Liver (tissue), 9 donors: ENCODE results near the gene FSTL1. TPM values are rescaled to one million over a fixed set of nuclear protein-coding genes. Genes with fewer than 3 reads are reported as not detected.

Experiments
- DNase-seq: peaks from one replicate; pipeline ENCODE4 v3.0.0-alpha.2; 2017; ENCODE audit warnings: low spot score
- H3K27ac ChIP-seq, 2 donors: one replicate each; pipeline ENCODE4 v1.7.0; 2013; ENCODE audit warnings: inconsistent platforms in 2 of 2, low read length in 2 of 2, control low read depth in 1 of 2, low read depth in 1 of 2, mild to moderate bottlenecking in 1 of 2
- H3K27me3 ChIP-seq, 4 donors: one replicate each; pipeline versions ENCODE4 v1.6.1 to v1.7.0; 2013; ENCODE audit warnings: low read length in 3 of 4, inconsistent platforms in 1 of 4, mild to moderate bottlenecking in 1 of 4, moderate library complexity in 1 of 4; ENCODE audit not compliant: control insufficient read depth in 4 of 4, insufficient read depth in 4 of 4
- H3K36me3 ChIP-seq, 4 donors: one replicate each; pipeline versions ENCODE4 v1.6.1 to v1.7.0; 2013; ENCODE audit warnings: low read length in 3 of 4, mild to moderate bottlenecking in 3 of 4, low read depth in 1 of 4, moderate library complexity in 1 of 4; ENCODE audit not compliant: control insufficient read depth in 4 of 4, insufficient read depth in 3 of 4
- H3K4me1 ChIP-seq, 4 donors: one replicate each; pipeline versions ENCODE4 v1.6.1 to v1.7.0; 2013; ENCODE audit warnings: low read length in 3 of 4, mild to moderate bottlenecking in 3 of 4, moderate library complexity in 1 of 4; ENCODE audit not compliant: control insufficient read depth in 4 of 4, insufficient read depth in 4 of 4
- H3K4me3 ChIP-seq, 3 donors: one replicate each; pipeline versions ENCODE4 v1.6.1 to v1.7.0; 2013; ENCODE audit warnings: low read length in 3 of 3, control low read depth in 1 of 3, low read depth in 1 of 3, mild to moderate bottlenecking in 1 of 3
- H3K9ac ChIP-seq, 2 donors: one replicate each; pipeline ENCODE4 v1.7.0; 2013; ENCODE audit warnings: low read length in 2 of 2, mild to moderate bottlenecking in 2 of 2, moderate library complexity in 2 of 2, control low read depth in 1 of 2, low read depth in 1 of 2
- H3K9me3 ChIP-seq, 4 donors: one replicate each; pipeline versions ENCODE4 v1.6.1 to v1.7.0; 2013; ENCODE audit warnings: low read length in 3 of 4; ENCODE audit not compliant: control insufficient read depth in 4 of 4
- ATF3 ChIP-seq: IDR thresholded peaks from 2 replicates; pipeline ENCODE4 v1.6.1; 2016; ENCODE audit warnings: antibody characterized with exemption
- CTCF ChIP-seq: fragments of 150-350 bp; IDR thresholded peaks from 2 replicates; pipeline ENCODE4 v1.5.1; 2017; ENCODE audit warnings: improper control_type of control experiment, low read depth, low read length; ENCODE audit not compliant: missing input control
- EGR1 ChIP-seq, 2 donors: IDR thresholded peaks; 2 replicates each; pipeline ENCODE4 v1.6.1; 2016 to 2018; ENCODE audit warnings: antibody characterized with exemption in 2 of 2, low read depth in 2 of 2
- FOXA1 ChIP-seq: IDR thresholded peaks from 2 replicates; pipeline ENCODE4 v1.6.1; 2016; ENCODE audit warnings: antibody characterized with exemption
- FOXA2 ChIP-seq: IDR thresholded peaks from 2 replicates; pipeline ENCODE4 v1.6.1; 2016; ENCODE audit warnings: antibody characterized with exemption
- GABPA ChIP-seq, 2 donors: IDR thresholded peaks in 1 of 2; conservative IDR thresholded peaks in 1 of 2; 2 replicates each; pipeline ENCODE4 v1.6.1; 2016; ENCODE audit warnings: antibody characterized with exemption in 2 of 2, mild to moderate bottlenecking in 1 of 2, moderate library complexity in 1 of 2
- HNF4A ChIP-seq, 2 donors: conservative IDR thresholded peaks; 2 replicates each; pipeline ENCODE4 v1.6.1; 2016; ENCODE audit warnings: antibody characterized with exemption in 2 of 2, mild to moderate bottlenecking in 2 of 2
- JUND ChIP-seq, 2 donors: IDR thresholded peaks; 2 replicates each; pipeline ENCODE4 v1.6.1; 2016; ENCODE audit warnings: antibody characterized with exemption in 2 of 2
- MAX ChIP-seq: IDR thresholded peaks from 2 replicates; pipeline ENCODE4 v1.6.1; 2016; ENCODE audit warnings: antibody characterized with exemption
- NR2F2 ChIP-seq: IDR thresholded peaks from 2 replicates; pipeline ENCODE4 v1.6.1; 2016; ENCODE audit warnings: antibody characterized with exemption
- RAD21 ChIP-seq, 2 donors: IDR thresholded peaks; 2 replicates each; pipeline ENCODE4 v1.6.1; 2016; ENCODE audit warnings: antibody characterized with exemption in 2 of 2, mild to moderate bottlenecking in 2 of 2
- REST ChIP-seq: IDR thresholded peaks from 2 replicates; pipeline ENCODE4 v1.6.1; 2016; ENCODE audit warnings: antibody characterized with exemption, mild to moderate bottlenecking
- SP1 ChIP-seq: IDR thresholded peaks from 2 replicates; pipeline ENCODE4 v1.6.1; 2018; ENCODE audit warnings: antibody characterized with exemption, mild to moderate bottlenecking
- TAF1 ChIP-seq: conservative IDR thresholded peaks from 2 replicates; pipeline ENCODE4 v1.6.1; 2016; ENCODE audit warnings: antibody characterized with exemption, mild to moderate bottlenecking
- YY1 ChIP-seq: IDR thresholded peaks from 2 replicates; pipeline ENCODE4 v1.6.1; 2016; ENCODE audit warnings: antibody characterized with exemption, mild to moderate bottlenecking
- ZBTB33 ChIP-seq: IDR thresholded peaks from 2 replicates; pipeline ENCODE4 v1.6.1; 2016; ENCODE audit warnings: antibody characterized with exemption
- WGBS: extraction: QIAGEN DNeasy Blood & Tissue Kit; methylation state at CpG from one replicate; pipeline ENCODE4 v1.1.7; 2013; 5-methylcytosine and 5-hydroxymethylcytosine counted together
- polyA plus RNA-seq, 2 donors: library from polyadenylated mRNA; stranded (reverse) in 1 of 2; unstranded in 1 of 2; fragments of 200-250 nt in 1 of 2; fragments of >200 nt in 1 of 2; fragmentation: Nextera tagmentation in 1 of 2; extraction: Ambion mirVana in 1 of 2; gene quantifications; one replicate each; pipeline versions ENCODE4 v1.2.1 to v1.2.3, GENCODE V29; 2013 to 2015
- total RNA-seq, 2 donors: library from RNA; depleted of rRNA; stranded (reverse); fragments of >200 nt; gene quantifications; one replicate each; pipeline ENCODE4 v1.2.3, GENCODE V29; 2014
- donor health status: healthy.
- donor health status: healthy.
- donor health status: healthy.
- donor health status: healthy.
- donor health status: healthy.

Gene FSTL1
- total and polyA plus RNA-seq, 4 donors = 9.6 to 67.5 (median 24.6) TPM

GRCh38 chr3:120446891-120447668, 3.7 kb downstream of the FSTL1 start:
- Histone ChIP-seq H3K36me3 (no peaks in the 10 kb centered on the region), H3K27ac (no peak overlapping the region), H3K27me3 (no peaks in the 10 kb centered on the region), H3K4me1 (peaks cover 2 to 8% (median 7%) of the 10 kb centered on the region in 4 donors), H3K9ac (no peak overlapping the region), H3K9me3 (no peaks in the 10 kb centered on the region), H3K4me3 (no peak overlapping the region)
- WGBS = 97% methylated on average over 1 of the region's 1 CpG
- TF ChIP-seq REST (no peak), TAF1 (no peak), MAX (no peak), JUND (IDR thresholded peaks at IDR 0.05) (no peak), FOXA2 (no peak), RAD21 (IDR thresholded peaks at IDR 0.05) (no peak), NR2F2 (no peak), SP1 (no peak), HNF4A (conservative IDR thresholded peaks at IDR 0.05) (no peak), FOXA1 (no peak), ATF3 (no peak), YY1 (no peak), EGR1 (IDR thresholded peaks at IDR 0.05; ENCODE audit: low read depth in 2 of 2) (no peak), ZBTB33 (no peak), GABPA (IDR thresholded peaks at IDR 0.05 in 1 of 2, conservative IDR thresholded peaks at IDR 0.05 in 1 of 2) (no peak)
- DNase-seq = no peak

- TF ChIP-seq CTCF (no peak), REST (no peak), FOXA1 (no peak), TAF1 (no peak), JUND (IDR thresholded peaks at IDR 0.05) (no peak), RAD21 (IDR thresholded peaks at IDR 0.05) (no peak), GABPA (IDR thresholded peaks at IDR 0.05 in 1 of 2, conservative IDR thresholded peaks at IDR 0.05 in 1 of 2) (no peak)
- Histone ChIP-seq H3K9ac (no peak overlapping the region), H3K4me1 (peaks cover 0 to 8% (median 5%) of the 10 kb centered on the region in 4 donors), H3K36me3 (no peaks in the 10 kb centered on the region), H3K9me3 (no peaks in the 10 kb centered on the region), H3K27ac (no peak overlapping the region), H3K27me3 (no peaks in the 10 kb centered on the region), H3K4me3 (no peak overlapping the region)
- no peak for DNase-seq
- 86% methylated on average over 5 of the region's 5 CpGs for WGBS
Measured at GRCh38 chr3:120445654-120446053, 5.1 kb downstream of the FSTL1 start.
